Hepatocyte (in vitro differentiated cells): ENCODE data around the gene ACSS1. TPM values are rescaled to one million over a fixed set of nuclear protein-coding genes. Genes with fewer than 3 reads are reported as not detected.

Experiments used
- DNase-seq: peaks from one replicate; pipeline ENCODE4 v3.0.0-alpha.2; 2016; ENCODE audit warnings: low spot score
- H2AFZ ChIP-seq: fragments of 200-600 bp; sonication (generic); 2 replicates; pipeline ENCODE4 v1.6.0; 2016; ENCODE audit warnings: antibody characterized with exemption, mild to moderate bottlenecking
- H3K27ac ChIP-seq: fragments of 200-600 bp; sonication (generic); 2 replicates; pipeline ENCODE4 v1.5.1; 2016; ENCODE audit warnings: mild to moderate bottlenecking
- H3K27me3 ChIP-seq: fragments of 200-600 bp; sonication (generic); 2 replicates; pipeline ENCODE4 v1.6.1; 2016
- H3K36me3 ChIP-seq: fragments of 200-600 bp; sonication (generic); replicated peaks from 2 replicates; pipeline ENCODE4 v1.5.1; 2016; ENCODE audit warnings: low read depth; ENCODE audit not compliant: insufficient read depth
- H3K4me1 ChIP-seq: fragments of 200-600 bp; sonication (generic); 2 replicates; pipeline ENCODE4 v1.5.1; 2016; ENCODE audit warnings: mild to moderate bottlenecking, moderate library complexity; ENCODE audit not compliant: insufficient read depth
- H3K4me2 ChIP-seq: fragments of 200-600 bp; sonication (generic); 2 replicates; pipeline ENCODE4 v1.6.0; 2016
- H3K4me3 ChIP-seq: fragments of 200-600 bp; sonication (generic); 2 replicates; pipeline ENCODE4 v1.5.1; 2016; ENCODE audit warnings: mild to moderate bottlenecking
- H3K79me2 ChIP-seq: fragments of 200-600 bp; sonication (generic); 2 replicates; pipeline ENCODE4 v1.6.0; 2017; ENCODE audit warnings: mild to moderate bottlenecking
- H3K9me2 ChIP-seq: fragments of 200-600 bp; sonication (generic); replicated peaks from 2 replicates; pipeline ENCODE4 v1.6.0; 2017; ENCODE audit warnings: mild to moderate bottlenecking; ENCODE audit not compliant: insufficient read depth
- H3K9me3 ChIP-seq: fragments of 200-600 bp; sonication (generic); 2 replicates; pipeline ENCODE4 v1.5.1; 2016; ENCODE audit warnings: low read depth, mild to moderate bottlenecking
- H4K20me1 ChIP-seq: fragments of 200-600 bp; sonication (generic); 2 replicates; pipeline ENCODE4 v1.6.0; 2016; ENCODE audit warnings: mild to moderate bottlenecking; ENCODE audit not compliant: insufficient read depth, poor library complexity, severe bottlenecking
- CTCF ChIP-seq: fragments of 200-600 bp; sonication (generic); IDR thresholded peaks from 2 replicates; pipeline ENCODE4 v1.5.1; 2016; ENCODE audit warnings: antibody characterized with exemption, mild to moderate bottlenecking; ENCODE audit not compliant: poor library complexity
- EZH2 ChIP-seq: fragments of 200-600 bp; sonication (generic); IDR thresholded peaks from 2 replicates; pipeline ENCODE4 v1.6.1; 2016; ENCODE audit warnings: antibody characterized with exemption, mild to moderate bottlenecking, borderline replicate concordance
- EZH2phosphoT487 ChIP-seq: fragments of 200-600 bp; sonication (generic); IDR thresholded peaks from one replicate; pipeline ENCODE4 v1.6.1; 2018; ENCODE audit warnings: antibody characterized with exemption, mild to moderate bottlenecking, low read depth, moderate library complexity; ENCODE audit not compliant: unreplicated experiment, severe bottlenecking
- WGBS: methylation state at CpG from one replicate; pipeline ENCODE4 v1.1.6; 2016; ENCODE audit warnings: low lambda C conversion rate; ENCODE audit errors: missing lambda C conversion rate; 5-methylcytosine and 5-hydroxymethylcytosine counted together
- polyA plus RNA-seq: library from polyadenylated mRNA; unstranded; fragments of >200 nt; fragmentation: Nextera tagmentation; extraction: Ambion mirVana; gene quantifications from 2 replicates; pipeline ENCODE4 v1.2.1, GENCODE V29; 2016
- total RNA-seq: library from RNA; depleted of rRNA; stranded (reverse); fragments of >200 nt; gene quantifications from 2 replicates; pipeline ENCODE4 v1.2.3, GENCODE V29; 2014

The ACSS1 gene
- total and polyA plus RNA-seq, 2 experiments from 2014 or later, result 20.5 to 37.7 TPM

- Histone ChIP-seq H2AFZ (no peak overlapping the region), H3K79me2 (peaks cover 7% of the 10 kb centered on the region), H3K4me1 (no peaks in the 10 kb centered on the region), H3K27ac (no peak overlapping the region), H3K36me3 (peaks cover 6% of the 10 kb centered on the region), H3K27me3 (no peaks in the 10 kb centered on the region), H4K20me1 (no peaks in the 10 kb centered on the region), H3K4me3 (no peak overlapping the region), H3K4me2 (no peak overlapping the region), H3K9me2 (no peaks in the 10 kb centered on the region), H3K9me3 (no peaks in the 10 kb centered on the region)
- 91% methylated on average over 6 of the region's 6 CpGs for WGBS
- TF ChIP-seq EZH2phosphoT487 (no peak), EZH2 (no peak), CTCF (no peak)
- DNase-seq, result no peak
Observed at GRCh38 chr20:24971376-24972101, 86.4 kb downstream of the ACSS1 start.

- DNase-seq, result no peak
- WGBS, result 95% methylated on average over 8 of the region's 8 CpGs
- H3K9me2 ChIP-seq, result no peaks in the 10 kb centered on the region
- no peaks in the 10 kb centered on the region for H3K4me1 ChIP-seq
- peaks cover under 1% of the 10 kb centered on the region for H3K36me3 ChIP-seq
- peaks cover 7% of the 10 kb centered on the region for H3K79me2 ChIP-seq
- no peak overlapping the region for H2AFZ ChIP-seq
- no peaks in the 10 kb centered on the region for H3K9me3 ChIP-seq
- H3K4me2 ChIP-seq, result no peak overlapping the region
- no peak overlapping the region for H3K27ac ChIP-seq
- no peaks in the 10 kb centered on the region for H4K20me1 ChIP-seq
- no peak overlapping the region for H3K4me3 ChIP-seq
- H3K27me3 ChIP-seq, result no peaks in the 10 kb centered on the region
- TF ChIP-seq EZH2 (no peak), EZH2phosphoT487 (no peak), CTCF (no peak)
Observed at GRCh38 chr20:24970754-24971153, 87.2 kb downstream of the ACSS1 start.

- peaks cover 5% of the 10 kb centered on the region for H3K79me2 ChIP-seq
- no peaks in the 10 kb centered on the region for H3K9me2 ChIP-seq
- no peaks in the 10 kb centered on the region for H4K20me1 ChIP-seq
- no peak overlapping the region for H3K4me2 ChIP-seq
- no peaks in the 10 kb centered on the region for H3K4me1 ChIP-seq
- H3K27ac ChIP-seq, result no peak overlapping the region
- H3K27me3 ChIP-seq, result no peaks in the 10 kb centered on the region
- no peaks in the 10 kb centered on the region for H3K9me3 ChIP-seq
- no peak overlapping the region for H3K4me3 ChIP-seq
- H3K36me3 ChIP-seq, result no peaks in the 10 kb centered on the region
- WGBS, result 96% methylated on average over 5 of the region's 5 CpGs
- no peak overlapping the region for H2AFZ ChIP-seq
- TF ChIP-seq CTCF, result no peak
- TF ChIP-seq EZH2, result no peak
- no peak for TF ChIP-seq EZH2phosphoT487
- no peak for DNase-seq
Observed at GRCh38 chr20:24970030-24970553, 87.8 kb downstream of the ACSS1 start.
